ENCODE results near the gene SRP68.

Gene SRP68

DNA sequence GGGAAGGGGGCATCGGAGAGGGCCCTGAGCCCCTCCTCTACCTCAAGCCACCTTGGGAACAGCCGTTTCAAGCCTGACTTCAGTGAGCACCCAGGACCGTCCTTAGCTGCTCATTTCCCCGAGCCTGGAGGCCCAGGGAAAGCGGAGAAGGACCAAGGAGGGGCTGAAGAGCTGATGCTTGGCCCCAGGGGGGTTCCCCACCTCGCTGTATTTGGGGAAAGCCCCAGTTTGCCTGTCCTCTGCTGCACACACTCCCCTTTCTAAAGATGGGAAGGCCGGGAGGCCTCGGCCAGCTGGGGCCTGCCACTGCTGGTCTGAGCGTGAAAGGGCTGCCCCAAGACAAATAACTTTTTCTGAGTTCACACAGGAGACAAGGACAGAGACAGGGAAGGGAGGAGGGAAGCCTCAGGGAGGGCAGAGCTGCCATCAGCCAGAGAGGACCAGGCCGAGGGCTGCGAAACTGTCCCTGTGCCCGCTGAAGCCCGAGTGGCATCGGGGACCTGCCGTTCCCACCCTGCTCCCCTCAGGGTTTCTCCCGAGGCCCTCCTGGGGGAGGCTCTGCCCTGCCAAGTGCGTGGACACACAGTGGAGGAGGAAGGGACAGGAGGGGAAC lies 18.3 kb upstream of the SRP68 start:
- H3K36me3 ChIP-seq (ENCODE audit: control insufficient read depth, insufficient read depth, low read length) = peaks cover 74% of the 10 kb centered on the region
- no peak overlapping the region for H3K4me3 ChIP-seq (ENCODE audit: insufficient read depth, low read depth, low read length, poor library complexity, severe bottlenecking)

DNA sequence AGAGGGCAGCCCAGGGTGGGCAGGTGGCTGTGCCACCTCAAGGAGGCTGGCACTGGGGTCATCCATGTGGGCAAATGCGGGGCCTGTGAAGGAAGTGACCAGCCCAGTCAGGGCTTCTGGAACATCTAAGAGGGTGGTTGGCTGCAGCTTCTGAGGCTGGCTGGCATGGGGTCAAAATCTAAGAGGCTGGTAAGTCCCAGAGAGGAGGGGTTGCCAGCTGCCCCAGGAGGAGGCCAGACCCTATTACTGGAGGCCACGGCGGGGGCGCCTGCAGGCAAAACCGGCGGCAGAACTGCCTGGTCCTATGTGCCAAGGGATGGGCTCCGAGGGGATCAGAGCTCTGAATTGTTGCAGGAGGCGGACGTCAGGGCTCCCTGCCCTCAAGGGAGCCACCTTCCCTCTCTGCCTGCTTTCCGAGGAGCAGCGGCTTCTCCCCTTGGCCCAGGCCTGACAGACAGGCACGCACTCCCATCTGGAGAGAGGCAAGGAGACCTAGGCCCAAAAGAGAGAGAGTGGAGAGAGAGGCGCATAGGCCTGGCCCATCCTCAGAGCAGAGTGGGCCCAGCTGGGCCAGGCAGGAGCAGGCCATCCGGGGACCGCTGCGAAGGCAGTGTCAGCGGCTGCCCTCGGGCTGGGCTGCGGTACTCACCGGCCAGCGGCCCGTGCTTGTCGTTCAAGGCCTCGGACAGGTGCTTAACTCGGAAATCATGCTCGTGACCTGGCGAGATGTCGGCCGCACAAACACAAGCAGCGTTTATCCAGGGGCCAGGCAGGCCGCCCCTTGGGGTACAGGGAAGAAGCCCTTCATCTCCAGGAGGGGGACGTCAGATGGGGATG lies 17.6 kb upstream of the SRP68 start:
- DNase-seq = no peak
- peaks cover 79% of the 10 kb centered on the region for H3K36me3 ChIP-seq (ENCODE audit: control insufficient read depth, insufficient read depth, low read length)

More for the DNA sequence above, 18.3 kb upstream of the SRP68 start:
- no peaks in the 10 kb centered on the region for H3K4me1 ChIP-seq (ENCODE audit: control insufficient read depth, insufficient read depth, low read length, poor library complexity, severe bottlenecking)
- no peaks in the 10 kb centered on the region for H3K27me3 ChIP-seq (replicated peaks; ENCODE audit: control insufficient read depth, insufficient read depth, low read length, poor library complexity, severe bottlenecking)
- no peaks in the 10 kb centered on the region for H3K9me3 ChIP-seq (ENCODE audit: control insufficient read depth, low read length)
- H3K27ac ChIP-seq (ENCODE audit: insufficient read depth, low read length, poor library complexity, severe bottlenecking) = no peak overlapping the region
- no peak for DNase-seq

DNA sequence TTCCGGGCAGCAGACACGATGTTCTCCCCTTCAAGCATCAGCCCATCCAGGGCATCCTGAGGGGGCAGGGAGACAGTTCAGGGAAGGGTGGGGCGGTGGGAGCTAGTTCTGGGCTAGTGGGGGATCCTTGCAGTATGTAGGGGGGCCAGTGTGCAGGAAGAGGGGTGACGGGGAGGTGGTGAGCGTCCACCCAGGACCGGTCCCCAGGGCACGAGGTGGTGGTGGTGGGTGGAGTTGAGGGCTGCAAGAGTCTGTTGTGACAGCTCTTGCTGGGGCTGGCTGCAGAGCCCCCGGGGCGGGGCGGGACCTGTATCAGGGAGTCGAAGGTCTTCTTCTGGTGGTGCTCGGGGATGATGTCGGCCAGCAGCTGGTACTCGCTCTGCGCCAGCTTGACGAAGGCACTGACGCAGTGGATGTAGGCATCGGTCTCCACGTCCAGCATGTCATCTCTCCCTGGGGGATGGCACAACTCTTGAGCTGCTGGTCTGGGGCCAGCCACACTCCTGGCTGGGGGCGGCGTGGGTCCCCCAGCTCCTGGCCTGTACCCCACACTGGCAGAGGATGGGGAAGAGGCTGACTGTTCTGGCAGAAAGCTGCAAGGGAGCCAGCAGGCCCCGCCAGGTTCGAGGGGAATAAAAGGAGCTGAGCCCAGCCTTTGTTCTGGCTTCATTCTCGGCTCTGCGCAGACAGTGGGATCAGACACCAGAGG lies 16.7 kb upstream of the SRP68 start:
- Histone ChIP-seq H3K9me3 (ENCODE audit: control insufficient read depth, low read length) (no peaks in the 10 kb centered on the region), H3K4me3 (ENCODE audit: insufficient read depth, low read depth, low read length, poor library complexity, severe bottlenecking) (no peak overlapping the region), H3K4me1 (ENCODE audit: control insufficient read depth, insufficient read depth, low read length, poor library complexity, severe bottlenecking) (no peaks in the 10 kb centered on the region), H3K27me3 (replicated peaks; ENCODE audit: control insufficient read depth, insufficient read depth, low read length, poor library complexity, severe bottlenecking) (no peaks in the 10 kb centered on the region), H3K27ac (ENCODE audit: insufficient read depth, low read length, poor library complexity, severe bottlenecking) (no peak overlapping the region), H3K36me3 (ENCODE audit: control insufficient read depth, insufficient read depth, low read length) (peaks cover 84% of the 10 kb centered on the region)
- no peak for DNase-seq

More for the DNA sequence above, 17.6 kb upstream of the SRP68 start:
- Histone ChIP-seq H3K4me3 (ENCODE audit: insufficient read depth, low read depth, low read length, poor library complexity, severe bottlenecking) (no peak overlapping the region), H3K27me3 (replicated peaks; ENCODE audit: control insufficient read depth, insufficient read depth, low read length, poor library complexity, severe bottlenecking) (no peaks in the 10 kb centered on the region), H3K27ac (ENCODE audit: insufficient read depth, low read length, poor library complexity, severe bottlenecking) (no peak overlapping the region), H3K9me3 (ENCODE audit: control insufficient read depth, low read length) (no peaks in the 10 kb centered on the region), H3K4me1 (ENCODE audit: control insufficient read depth, insufficient read depth, low read length, poor library complexity, severe bottlenecking) (no peaks in the 10 kb centered on the region)

GRCh38 chr17:76088041-76088867 lies 15.9 kb upstream of the SRP68 start:
- Histone ChIP-seq H3K27me3 (replicated peaks; ENCODE audit: control insufficient read depth, insufficient read depth, low read length, poor library complexity, severe bottlenecking) (no peaks in the 10 kb centered on the region), H3K36me3 (ENCODE audit: control insufficient read depth, insufficient read depth, low read length) (peaks cover 82% of the 10 kb centered on the region), H3K27ac (ENCODE audit: insufficient read depth, low read length, poor library complexity, severe bottlenecking) (no peak overlapping the region), H3K9me3 (ENCODE audit: control insufficient read depth, low read length) (no peaks in the 10 kb centered on the region), H3K4me3 (ENCODE audit: insufficient read depth, low read depth, low read length, poor library complexity, severe bottlenecking) (no peak overlapping the region), H3K4me1 (ENCODE audit: control insufficient read depth, insufficient read depth, low read length, poor library complexity, severe bottlenecking) (no peaks in the 10 kb centered on the region)
- no peak for DNase-seq

DNA sequence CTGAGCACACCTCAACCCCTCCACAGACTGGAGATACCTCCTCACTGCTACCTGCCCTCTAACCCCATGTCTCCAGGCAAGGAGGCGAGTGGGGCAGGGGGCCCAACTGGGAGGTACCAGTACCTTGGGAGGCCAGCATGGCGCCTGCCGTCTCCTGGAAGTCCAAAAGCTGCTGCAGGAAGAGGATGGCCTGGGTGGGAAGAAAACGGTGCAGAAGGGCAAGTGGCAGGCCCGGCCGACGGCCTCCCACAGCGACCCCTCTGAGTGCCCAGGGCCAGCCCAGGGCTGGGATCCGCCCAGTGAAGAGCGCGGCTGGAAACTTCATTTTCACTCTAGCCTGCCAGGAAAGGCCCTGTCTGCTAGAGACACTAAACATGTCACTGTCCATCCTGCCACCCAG lies 15.2 kb upstream of the SRP68 start:
- H3K4me1 ChIP-seq (ENCODE audit: control insufficient read depth, insufficient read depth, low read length, poor library complexity, severe bottlenecking) = no peaks in the 10 kb centered on the region
- H3K27ac ChIP-seq (ENCODE audit: insufficient read depth, low read length, poor library complexity, severe bottlenecking) = no peak overlapping the region
- no peak for DNase-seq
- no peak overlapping the region for H3K4me3 ChIP-seq (ENCODE audit: insufficient read depth, low read depth, low read length, poor library complexity, severe bottlenecking)
- no peaks in the 10 kb centered on the region for H3K9me3 ChIP-seq (ENCODE audit: control insufficient read depth, low read length)
- H3K36me3 ChIP-seq (ENCODE audit: control insufficient read depth, insufficient read depth, low read length) = peaks cover 82% of the 10 kb centered on the region
- no peaks in the 10 kb centered on the region for H3K27me3 ChIP-seq (replicated peaks; ENCODE audit: control insufficient read depth, insufficient read depth, low read length, poor library complexity, severe bottlenecking)

- Histone ChIP-seq H3K9me3 (ENCODE audit: control insufficient read depth, low read length) (no peaks in the 10 kb centered on the region), H3K36me3 (ENCODE audit: control insufficient read depth, insufficient read depth, low read length) (peaks cover 80% of the 10 kb centered on the region), H3K27ac (ENCODE audit: insufficient read depth, low read length, poor library complexity, severe bottlenecking) (no peak overlapping the region), H3K27me3 (replicated peaks; ENCODE audit: control insufficient read depth, insufficient read depth, low read length, poor library complexity, severe bottlenecking) (no peaks in the 10 kb centered on the region), H3K4me3 (ENCODE audit: insufficient read depth, low read depth, low read length, poor library complexity, severe bottlenecking) (no peak overlapping the region), H3K4me1 (ENCODE audit: control insufficient read depth, insufficient read depth, low read length, poor library complexity, severe bottlenecking) (no peaks in the 10 kb centered on the region)
- no peak for DNase-seq
Observed at GRCh38 chr17:76086384-76086783, 14.1 kb upstream of the SRP68 start.

GRCh38 chr17:76085731-76086366 lies 13.5 kb upstream of the SRP68 start:
- Histone ChIP-seq H3K9me3 (ENCODE audit: control insufficient read depth, low read length) (no peaks in the 10 kb centered on the region), H3K36me3 (ENCODE audit: control insufficient read depth, insufficient read depth, low read length) (peaks cover 79% of the 10 kb centered on the region), H3K4me3 (ENCODE audit: insufficient read depth, low read depth, low read length, poor library complexity, severe bottlenecking) (no peak overlapping the region), H3K4me1 (ENCODE audit: control insufficient read depth, insufficient read depth, low read length, poor library complexity, severe bottlenecking) (no peaks in the 10 kb centered on the region), H3K27ac (ENCODE audit: insufficient read depth, low read length, poor library complexity, severe bottlenecking) (no peak overlapping the region), H3K27me3 (replicated peaks; ENCODE audit: control insufficient read depth, insufficient read depth, low read length, poor library complexity, severe bottlenecking) (no peaks in the 10 kb centered on the region)
- no peak for DNase-seq

DNA sequence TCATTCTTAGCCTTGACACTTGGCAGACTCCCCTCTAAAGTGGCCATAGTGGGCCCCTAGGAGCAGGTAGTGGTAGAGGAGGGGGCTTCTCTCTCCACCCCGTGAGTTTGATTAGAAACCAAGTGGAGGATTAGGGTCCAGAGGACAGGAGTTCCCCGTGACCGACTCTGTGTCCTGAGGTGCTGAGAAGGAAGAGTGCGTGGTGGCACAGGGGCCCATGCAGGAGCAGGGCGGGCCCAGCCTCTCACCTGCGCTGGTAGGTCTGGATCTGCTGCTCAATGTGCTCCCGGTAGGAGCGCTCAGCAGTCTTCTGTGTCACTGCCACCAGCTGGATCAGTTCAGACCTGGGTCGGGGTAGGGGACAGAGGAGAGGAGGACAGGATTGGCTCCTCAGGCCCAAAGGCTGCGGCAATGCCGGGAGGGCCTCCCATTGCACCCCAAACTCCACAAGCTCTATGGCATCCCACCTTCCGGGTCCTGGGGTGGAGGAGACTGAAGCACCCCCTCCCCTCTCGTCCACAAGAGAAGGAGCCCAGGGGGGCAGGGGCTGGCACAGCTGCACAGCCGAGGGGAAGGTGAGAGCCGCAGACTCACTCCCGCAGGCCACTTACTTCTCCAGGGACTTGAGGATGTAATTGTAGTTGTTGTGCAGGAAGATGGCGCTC lies 12.9 kb upstream of the SRP68 start:
- H3K9me3 ChIP-seq (ENCODE audit: control insufficient read depth, low read length) = no peaks in the 10 kb centered on the region
- no peak overlapping the region for H3K4me3 ChIP-seq (ENCODE audit: insufficient read depth, low read depth, low read length, poor library complexity, severe bottlenecking)
- peaks cover under 1% of the 10 kb centered on the region for H3K4me1 ChIP-seq (ENCODE audit: control insufficient read depth, insufficient read depth, low read length, poor library complexity, severe bottlenecking)
- H3K27me3 ChIP-seq (replicated peaks; ENCODE audit: control insufficient read depth, insufficient read depth, low read length, poor library complexity, severe bottlenecking) = no peaks in the 10 kb centered on the region
- no peak for DNase-seq
- H3K27ac ChIP-seq (ENCODE audit: insufficient read depth, low read length, poor library complexity, severe bottlenecking) = no peak overlapping the region
- peaks cover 73% of the 10 kb centered on the region for H3K36me3 ChIP-seq (ENCODE audit: control insufficient read depth, insufficient read depth, low read length)

Data from effector memory CD4-positive, alpha-beta T cell (primary cell).